ENCODE results near the gene TOMM40. TPM values are rescaled to one million over a fixed set of nuclear protein-coding genes. Genes with fewer than 3 reads are reported as not detected.
"Not testable (repeated sequence)": the region's sequence is repeated elsewhere in the genome, so short reads cannot be mapped to it uniquely, and the experiment has no call there.

Gene TOMM40
- total RNA-seq, 1 donor: 57.9 TPM

DNA sequence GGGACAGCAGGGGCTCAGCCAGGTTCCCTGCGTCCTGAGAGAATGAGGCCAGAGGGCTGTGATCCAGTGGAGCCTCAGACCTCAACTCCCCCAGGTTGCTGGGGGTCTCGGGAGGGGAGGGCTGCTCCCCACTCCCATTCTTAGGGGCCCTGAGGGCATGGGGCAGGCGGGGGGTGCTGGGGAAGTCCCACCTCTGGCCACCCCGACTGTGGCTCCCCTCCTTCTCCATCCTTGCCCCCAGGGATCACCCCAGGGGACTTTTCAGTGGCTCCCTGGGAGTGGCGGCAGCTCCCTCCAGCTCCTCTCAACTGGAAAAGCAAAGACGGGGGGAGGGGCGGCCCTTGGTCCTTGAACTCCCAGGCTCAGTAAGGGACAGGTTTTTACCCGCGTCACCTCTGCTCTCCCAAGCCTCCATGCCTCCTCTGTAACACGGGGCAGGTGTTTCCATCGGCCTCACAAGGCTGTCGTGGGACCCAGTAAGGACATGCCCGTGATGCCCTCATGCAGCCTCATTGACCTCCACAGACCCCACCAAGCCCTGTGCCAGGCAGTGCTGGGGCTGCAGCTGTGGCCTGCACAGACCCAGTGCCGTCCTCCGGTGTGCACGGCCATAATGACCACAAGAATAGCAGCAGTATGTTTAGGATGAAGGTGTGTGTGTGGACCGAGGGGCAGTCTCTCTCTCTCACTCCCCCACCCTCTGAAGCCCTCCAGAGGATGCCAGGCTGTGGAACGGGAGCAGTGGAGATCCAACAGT is 11.6 kb upstream of the TOMM40 start:
- no peak for DNase-seq (ENCODE audit: low read depth)
- TF ChIP-seq, protein P1, sequence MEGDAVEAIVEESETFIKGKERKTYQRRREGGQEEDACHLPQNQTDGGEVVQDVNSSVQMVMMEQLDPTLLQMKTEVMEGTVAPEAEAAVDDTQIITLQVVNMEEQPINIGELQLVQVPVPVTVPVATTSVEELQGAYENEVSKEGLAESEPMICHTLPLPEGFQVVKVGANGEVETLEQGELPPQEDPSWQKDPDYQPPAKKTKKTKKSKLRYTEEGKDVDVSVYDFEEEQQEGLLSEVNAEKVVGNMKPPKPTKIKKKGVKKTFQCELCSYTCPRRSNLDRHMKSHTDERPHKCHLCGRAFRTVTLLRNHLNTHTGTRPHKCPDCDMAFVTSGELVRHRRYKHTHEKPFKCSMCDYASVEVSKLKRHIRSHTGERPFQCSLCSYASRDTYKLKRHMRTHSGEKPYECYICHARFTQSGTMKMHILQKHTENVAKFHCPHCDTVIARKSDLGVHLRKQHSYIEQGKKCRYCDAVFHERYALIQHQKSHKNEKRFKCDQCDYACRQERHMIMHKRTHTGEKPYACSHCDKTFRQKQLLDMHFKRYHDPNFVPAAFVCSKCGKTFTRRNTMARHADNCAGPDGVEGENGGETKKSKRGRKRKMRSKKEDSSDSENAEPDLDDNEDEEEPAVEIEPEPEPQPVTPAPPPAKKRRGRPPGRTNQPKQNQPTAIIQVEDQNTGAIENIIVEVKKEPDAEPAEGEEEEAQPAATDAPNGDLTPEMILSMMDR (IDR thresholded peaks at IDR 0.05; ENCODE audit: insufficient read depth, low read depth, low read length): no peak
- no peak overlapping the region for H3K4me3 ChIP-seq (ENCODE audit: low read depth, low read length)

DNA sequence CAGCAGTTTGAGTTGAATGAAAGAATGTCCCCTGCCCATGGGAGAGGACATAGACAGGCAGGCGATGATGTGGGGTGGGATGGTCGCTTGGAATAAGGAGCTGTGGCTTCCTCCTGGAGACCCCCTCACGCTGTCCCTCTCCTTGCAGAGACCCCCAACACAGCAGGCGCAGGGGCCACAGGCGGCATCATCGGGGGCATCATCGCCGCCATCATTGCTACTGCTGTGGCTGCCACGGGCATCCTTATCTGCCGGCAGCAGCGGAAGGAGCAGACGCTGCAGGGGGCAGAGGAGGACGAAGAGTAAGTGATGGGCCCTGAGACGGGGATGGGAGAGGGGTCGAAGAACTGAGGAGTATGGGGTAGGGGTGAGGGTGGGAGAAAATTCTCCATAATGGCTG is 9.0 kb upstream of the TOMM40 start:
- no peak for DNase-seq (ENCODE audit: low read depth)
- no peak overlapping the region for H3K4me3 ChIP-seq (ENCODE audit: low read depth, low read length)
- TF ChIP-seq, protein P1 (IDR thresholded peaks at IDR 0.05; ENCODE audit: insufficient read depth, low read depth, low read length): no peak

DNA sequence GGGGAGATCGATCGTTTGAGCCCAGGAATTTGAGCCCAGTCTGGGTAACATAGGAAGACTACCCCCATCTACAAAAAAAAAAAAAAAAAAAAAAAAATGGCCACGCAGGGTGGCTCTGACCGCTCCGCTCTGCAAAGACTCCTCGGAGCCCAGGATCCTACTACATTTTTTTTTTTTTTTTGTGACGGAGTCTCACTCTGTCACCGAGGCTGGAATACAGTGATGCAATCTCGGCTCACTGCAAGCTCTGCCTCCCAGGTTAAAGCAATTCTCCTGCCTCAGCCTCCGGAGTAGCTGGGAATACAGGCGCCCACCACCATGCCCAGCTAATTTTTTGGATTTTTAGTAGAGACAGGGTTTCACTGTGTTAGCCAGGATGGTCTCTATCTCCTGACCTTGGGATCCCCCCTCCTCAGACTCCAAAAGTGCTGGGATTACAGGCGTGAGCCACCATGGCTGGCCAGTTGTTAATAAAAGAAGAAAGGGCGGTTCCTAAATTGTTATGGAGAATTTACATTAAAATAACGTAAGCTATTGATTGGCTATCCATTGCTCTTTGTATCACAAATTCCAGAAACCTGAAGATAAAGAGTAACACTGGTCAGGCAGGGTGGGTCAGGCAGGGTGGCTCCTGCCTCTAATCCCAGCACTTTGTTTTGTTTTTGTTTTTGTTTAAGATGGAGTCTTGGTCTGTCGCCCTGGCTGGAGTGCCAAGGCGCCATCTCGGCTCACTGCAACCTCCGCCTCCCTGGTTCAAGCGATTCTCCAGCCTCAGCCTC is 8.2 kb upstream of the TOMM40 start:
- H3K4me3 ChIP-seq (ENCODE audit: low read depth, low read length); DNase-seq (ENCODE audit: low read depth): not testable (repeated sequence)

DNA sequence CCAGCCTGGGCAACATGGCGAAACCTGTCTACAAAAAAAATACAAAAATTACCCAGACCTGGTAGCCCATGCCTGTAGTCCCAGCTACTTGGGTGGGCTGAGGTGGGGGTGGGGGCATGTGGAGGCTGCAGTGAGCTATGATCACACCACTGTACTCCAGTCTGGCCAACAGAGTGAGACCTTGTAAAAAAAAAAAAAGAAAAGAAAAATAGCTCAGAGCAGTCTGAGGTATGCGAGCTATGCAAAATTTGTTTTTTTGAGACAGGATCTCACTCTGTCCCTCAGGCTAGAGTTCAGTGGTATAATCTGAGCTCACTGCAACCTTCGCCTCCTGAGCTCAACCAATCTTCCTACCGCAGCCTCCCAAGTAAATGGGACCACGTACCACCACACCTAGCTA is 7.1 kb upstream of the TOMM40 start:
- TF ChIP-seq, protein P1 (IDR thresholded peaks at IDR 0.05; ENCODE audit: insufficient read depth, low read depth, low read length): no peak
- no peak overlapping the region for H3K4me3 ChIP-seq (ENCODE audit: low read depth, low read length)
- DNase-seq (ENCODE audit: low read depth): no peak

DNA sequence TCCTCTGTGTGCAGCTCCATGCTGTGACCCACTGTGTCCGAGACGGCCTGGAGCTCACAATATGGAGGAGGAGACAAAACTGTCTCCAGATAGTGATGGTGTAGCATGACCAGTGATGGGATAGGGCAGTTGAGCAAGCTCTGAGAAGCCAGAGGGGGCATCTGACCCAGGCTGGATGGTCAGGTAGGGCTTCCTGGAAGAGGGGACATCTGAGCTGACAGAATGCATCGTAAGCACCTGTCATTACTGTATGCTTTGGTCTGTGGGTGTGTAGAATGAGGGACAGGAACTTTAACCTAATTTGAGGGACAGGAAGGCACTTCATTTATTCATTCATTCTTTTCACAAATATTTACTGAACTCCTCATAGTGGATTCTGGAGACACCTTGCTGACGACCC is 6.5 kb upstream of the TOMM40 start:
- H3K4me3 ChIP-seq (ENCODE audit: low read depth, low read length): no peak overlapping the region
- no peak for DNase-seq (ENCODE audit: low read depth)
- TF ChIP-seq, protein P1 (IDR thresholded peaks at IDR 0.05; ENCODE audit: insufficient read depth, low read depth, low read length): no peak

DNA sequence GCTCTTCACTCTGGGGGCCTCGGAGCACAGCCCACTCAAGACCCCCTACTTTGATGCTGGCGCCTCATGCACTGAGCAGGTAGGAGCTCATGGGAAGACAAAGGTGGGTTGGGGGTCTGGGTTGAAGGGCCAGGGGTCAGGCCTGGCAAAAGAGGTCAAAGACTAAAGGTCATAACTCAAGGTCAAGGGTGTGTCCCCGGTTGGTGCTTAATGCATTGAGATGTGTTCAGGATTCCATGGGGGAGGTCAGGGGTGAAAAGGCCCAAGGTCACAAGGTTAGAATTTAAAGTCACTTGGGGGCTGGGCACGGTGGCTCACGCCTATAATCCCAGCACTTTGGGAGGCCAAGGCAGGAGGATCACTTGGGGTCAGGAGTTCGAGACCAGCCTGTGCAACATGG is 4.9 kb upstream of the TOMM40 start:
- TF ChIP-seq, protein P1 (IDR thresholded peaks at IDR 0.05; ENCODE audit: insufficient read depth, low read depth, low read length): no peak
- DNase-seq (ENCODE audit: low read depth): no peak
- no peak overlapping the region for H3K4me3 ChIP-seq (ENCODE audit: low read depth, low read length)

DNA sequence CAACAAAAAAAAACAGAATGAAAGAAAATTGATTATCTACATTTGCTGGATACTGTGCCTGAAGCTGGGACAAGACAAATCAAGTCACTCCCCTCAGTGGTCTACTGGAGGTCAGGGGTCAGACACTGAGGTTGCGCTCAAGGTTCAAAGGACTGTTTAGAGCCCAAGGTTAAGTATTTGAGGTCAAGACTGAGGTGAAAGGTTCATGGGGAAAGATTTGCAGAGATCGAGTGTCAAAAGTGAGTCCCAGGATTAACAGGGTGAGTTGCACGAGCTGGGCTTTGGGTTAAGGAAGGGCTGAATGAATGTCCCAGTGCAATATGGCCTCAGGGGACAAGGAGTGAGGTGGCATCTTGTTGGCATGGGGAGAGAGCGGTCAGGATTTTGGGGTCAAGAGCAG is 3.4 kb upstream of the TOMM40 start:
- TF ChIP-seq, protein P1 (IDR thresholded peaks at IDR 0.05; ENCODE audit: insufficient read depth, low read depth, low read length): no peak
- no peak for DNase-seq (ENCODE audit: low read depth)
- H3K4me3 ChIP-seq (ENCODE audit: low read depth, low read length): no peak overlapping the region

DNA sequence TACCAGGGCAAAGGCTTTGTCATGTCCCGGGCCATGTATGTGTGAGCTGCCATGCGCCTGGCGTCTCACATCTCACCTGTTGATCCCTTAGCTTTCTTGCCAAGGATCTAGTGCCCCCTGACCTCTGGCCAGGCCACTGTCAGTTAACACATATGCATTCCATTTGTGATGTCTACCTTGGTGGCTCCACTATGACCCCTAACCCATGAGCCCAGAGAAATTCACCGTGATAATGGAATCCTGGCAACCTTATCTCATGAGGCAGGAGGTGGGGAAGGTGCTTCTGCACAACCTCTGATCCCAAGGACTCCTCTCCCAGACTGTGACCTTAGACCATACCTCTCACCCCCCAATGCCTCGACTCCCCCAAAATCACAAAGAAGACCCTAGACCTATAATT is 2.7 kb upstream of the TOMM40 start:
- DNase-seq (ENCODE audit: low read depth); H3K4me3 ChIP-seq (ENCODE audit: low read depth, low read length): not testable (repeated sequence)
